Forelimb muscle (tissue), 1 donor: ENCODE measurements around the gene PRTN3. TPM values are rescaled to one million over a fixed set of nuclear protein-coding genes. Genes with fewer than 3 reads are reported as not detected.
"Not testable (repeated sequence)": the region's sequence is repeated elsewhere in the genome, so short reads cannot be mapped to it uniquely, and the experiment has no call there.

ENCODE experiments used
- DNase-seq: peaks from one replicate; pipeline ENCODE4 v3.0.0-alpha.2; 2013; ENCODE audit warnings: low read depth
- polyA plus RNA-seq: library from polyadenylated mRNA; unstranded; fragments of 120-200 nt; gene quantifications from one replicate; pipeline ENCODE4 v1.2.1, GENCODE V29; 2013; ENCODE audit not compliant: insufficient read length

Gene PRTN3
- polyA plus RNA-seq, 1 donor, result 2.6 TPM

DNA sequence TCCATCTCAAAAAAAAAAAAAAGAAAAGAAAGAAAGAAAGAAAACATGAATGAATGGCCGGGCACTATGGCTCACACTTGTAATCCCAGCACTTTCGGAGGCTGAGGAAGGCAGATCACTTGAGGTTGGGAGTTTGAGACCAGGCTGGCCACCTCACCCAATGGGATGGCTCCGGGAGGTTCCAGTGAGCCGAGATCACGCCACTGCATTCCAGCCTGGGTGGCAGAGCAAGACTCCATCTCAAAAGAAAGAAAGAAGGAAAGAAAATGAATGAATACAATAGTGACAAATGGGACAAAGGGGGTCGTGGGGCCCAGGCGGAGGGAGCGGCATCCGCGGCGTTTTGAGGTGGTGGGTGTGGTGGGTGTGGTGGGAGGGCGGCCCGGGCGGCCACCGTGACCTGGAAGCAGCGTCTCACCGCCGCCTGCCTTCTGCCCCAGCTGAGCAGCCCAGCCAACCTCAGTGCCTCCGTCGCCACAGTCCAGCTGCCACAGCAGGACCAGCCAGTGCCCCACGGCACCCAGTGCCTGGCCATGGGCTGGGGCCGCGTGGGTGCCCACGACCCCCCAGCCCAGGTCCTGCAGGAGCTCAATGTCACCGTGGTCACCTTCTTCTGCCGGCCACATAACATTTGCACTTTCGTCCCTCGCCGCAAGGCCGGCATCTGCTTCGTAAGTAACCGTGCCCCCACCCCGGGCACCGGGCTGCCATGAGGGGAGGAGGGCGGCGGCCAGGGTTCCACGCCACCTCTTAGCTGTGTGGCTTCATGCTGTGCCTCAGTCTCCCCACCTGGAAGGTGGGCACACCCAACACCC, 5.1 kb downstream of the PRTN3 start:
- no peak for DNase-seq

DNA sequence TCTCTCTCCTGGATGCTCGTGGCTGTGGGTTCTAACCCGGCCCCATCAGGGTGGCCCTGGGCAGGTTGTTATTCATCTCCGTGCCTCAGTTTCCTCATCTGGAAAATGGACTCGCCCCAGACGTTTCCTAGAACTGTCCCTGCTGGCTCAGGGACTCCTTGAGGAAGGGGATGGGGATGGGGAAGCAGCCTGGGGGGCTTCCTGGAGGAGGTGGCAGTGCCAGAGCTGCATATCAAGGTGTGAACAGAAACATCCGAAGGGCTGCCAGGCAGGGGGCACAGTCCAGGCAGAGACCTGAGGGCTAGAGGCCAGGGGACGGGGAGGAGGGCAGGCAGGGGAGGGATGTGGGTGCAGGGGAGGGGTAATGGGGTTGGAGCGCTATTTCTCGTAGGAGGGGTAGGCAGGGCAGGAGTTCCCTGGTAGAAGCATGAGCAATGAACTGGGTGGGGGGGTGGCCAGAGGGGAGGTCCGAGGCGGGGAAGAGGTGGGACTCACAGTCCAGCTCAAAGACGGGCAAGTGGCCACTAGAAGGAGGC, 7.7 kb downstream of the PRTN3 start:
- no peak for DNase-seq

- DNase-seq, result not testable (repeated sequence)
Observed at GRCh38 chr19:849195-849594, 8.4 kb downstream of the PRTN3 start.

DNA sequence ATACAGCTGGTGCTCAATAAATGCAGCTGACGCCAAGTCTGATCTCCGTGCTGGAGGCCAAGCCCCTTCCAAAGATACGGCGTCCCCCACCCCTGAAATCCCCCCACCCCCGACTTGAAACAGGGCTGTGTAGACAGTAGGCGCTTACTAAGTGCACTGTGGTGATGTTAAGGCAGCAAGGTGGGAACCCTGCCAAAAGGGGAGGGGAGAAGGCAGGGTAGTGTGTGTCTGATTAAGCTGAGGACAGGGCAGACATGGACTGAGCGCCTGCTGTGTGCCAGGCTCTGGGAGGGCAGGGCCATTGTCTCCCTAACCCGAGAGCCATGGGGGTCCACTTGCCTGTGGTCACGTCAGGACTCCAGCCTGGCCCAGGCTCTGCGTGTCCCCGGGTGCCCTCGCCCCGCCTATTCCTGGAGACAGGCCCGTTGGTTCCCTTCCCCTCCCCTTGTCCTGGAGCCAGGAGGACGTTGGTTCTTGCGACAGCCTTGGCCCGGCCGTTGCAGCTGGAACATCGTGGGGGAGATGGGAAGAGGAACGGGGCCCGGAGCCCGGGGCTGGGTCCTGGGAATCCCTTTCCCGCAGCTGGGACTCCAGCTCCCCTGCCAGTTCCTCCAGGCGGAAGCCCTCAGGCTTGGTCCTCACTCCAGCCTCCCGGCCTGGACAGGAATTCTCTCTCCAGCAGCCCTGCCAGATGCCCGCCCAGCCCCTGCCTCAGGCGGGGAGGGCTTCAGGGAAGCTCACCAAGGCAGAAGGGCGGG, 9.6 kb downstream of the PRTN3 start:
- no peak for DNase-seq

DNA sequence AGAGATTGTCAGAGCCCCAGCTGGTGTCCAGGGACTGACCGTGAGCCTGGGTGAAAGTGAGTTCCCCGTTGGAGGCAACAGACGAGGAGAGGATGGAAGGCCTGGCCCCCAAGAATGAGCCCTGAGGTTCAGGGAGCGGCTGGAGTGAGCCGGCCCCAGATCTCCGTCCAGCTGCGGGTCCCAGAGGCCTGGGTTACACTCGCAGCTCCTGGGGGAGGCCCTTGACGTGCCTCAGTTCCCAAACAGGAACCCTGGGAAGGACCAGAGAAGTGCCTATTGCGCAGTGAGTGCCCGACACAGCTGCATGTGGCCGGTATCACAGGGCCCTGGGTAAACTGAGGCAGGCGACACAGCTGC, 10.2 kb downstream of the PRTN3 start:
- no peak for DNase-seq

GRCh38 chr19:852136-853013, 11.6 kb downstream of the PRTN3 start, which contains the start of gene ELANE:
Gene ELANE, plus strand, starts transcription at chr19:852303. Its CDS starts 26 bp downstream, at chr19:852329.
- no peak for DNase-seq

DNA sequence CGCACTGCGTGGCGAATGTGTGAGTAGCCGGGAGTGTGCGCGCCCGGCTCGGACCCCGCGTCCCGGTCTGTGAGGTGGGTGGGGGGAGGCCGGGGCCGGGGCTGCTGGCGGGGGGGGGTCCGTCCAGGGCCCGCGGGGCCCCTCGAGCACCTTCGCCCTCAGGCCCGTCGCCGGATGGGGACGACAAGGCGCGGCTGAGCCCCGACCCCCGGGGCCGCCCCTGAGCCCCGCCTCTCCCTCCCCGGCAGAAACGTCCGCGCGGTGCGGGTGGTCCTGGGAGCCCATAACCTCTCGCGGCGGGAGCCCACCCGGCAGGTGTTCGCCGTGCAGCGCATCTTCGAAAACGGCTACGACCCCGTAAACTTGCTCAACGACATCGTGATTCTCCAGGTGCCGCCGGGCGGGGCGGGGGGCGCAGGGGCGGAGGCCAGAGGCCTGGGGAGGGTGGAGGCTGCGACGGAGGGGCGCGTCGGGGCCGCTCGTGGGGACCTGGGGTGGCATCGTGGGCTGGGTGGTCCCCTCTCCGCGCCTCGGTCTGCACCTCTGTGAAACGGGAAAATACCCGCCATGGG, 12.3 kb downstream of the PRTN3 start:
- no peak for DNase-seq

- not testable (repeated sequence) for DNase-seq
Observed at GRCh38 chr19:853614-854220, 12.9 kb downstream of the PRTN3 start.

DNA sequence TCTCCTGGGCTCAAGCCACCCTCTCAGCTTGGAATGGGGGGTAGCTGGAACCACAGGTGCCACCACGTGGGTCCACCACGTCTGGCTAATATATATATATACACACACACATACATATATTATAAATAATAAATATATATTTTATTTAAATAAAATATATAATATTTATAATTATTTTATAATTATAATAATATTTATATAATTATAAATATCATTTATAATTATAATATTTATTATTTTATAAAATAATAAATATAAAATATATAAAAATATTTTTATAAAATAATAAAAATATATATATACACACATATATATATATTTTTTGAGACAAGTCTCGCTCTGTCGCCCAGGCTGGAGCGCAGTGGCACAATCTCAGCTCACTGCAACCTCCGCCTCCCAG, 13.8 kb downstream of the PRTN3 start:
- DNase-seq, result no peak

DNA sequence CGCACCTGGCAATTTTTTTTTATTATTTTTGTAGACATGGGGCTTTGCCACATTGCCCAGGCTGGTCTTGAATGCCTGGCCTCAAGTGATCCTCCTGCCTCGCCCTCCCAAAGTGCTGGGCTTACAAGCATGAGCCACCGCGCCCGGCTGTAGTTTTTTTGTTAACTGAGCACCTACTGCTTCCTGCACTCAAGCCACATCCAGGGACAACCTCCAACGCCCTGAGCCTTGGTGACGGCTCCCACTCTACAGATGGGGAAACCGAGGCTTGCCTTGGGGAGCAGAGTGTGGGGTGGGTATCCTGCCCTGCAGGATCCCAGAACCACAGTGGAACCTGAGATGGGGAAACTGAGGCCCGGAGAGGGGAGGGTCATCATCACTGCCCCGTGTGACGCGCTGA, 14.3 kb downstream of the PRTN3 start:
- DNase-seq, result no peak

DNA sequence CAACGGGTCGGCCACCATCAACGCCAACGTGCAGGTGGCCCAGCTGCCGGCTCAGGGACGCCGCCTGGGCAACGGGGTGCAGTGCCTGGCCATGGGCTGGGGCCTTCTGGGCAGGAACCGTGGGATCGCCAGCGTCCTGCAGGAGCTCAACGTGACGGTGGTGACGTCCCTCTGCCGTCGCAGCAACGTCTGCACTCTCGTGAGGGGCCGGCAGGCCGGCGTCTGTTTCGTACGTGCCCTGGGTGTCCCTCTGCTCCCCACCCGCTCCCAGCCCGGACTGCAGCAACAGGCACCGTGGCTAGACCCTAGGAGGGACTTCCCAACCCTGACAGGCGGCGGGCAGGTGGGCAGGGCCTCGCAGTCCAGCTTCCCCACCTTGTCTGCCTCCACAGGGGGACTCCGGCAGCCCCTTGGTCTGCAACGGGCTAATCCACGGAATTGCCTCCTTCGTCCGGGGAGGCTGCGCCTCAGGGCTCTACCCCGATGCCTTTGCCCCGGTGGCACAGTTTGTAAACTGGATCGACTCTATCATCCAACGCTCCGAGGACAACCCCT, 14.8 kb downstream of the PRTN3 start:
- no peak for DNase-seq

- DNase-seq, result no peak
Observed at GRCh38 chr19:858284-858683, 17.5 kb downstream of the PRTN3 start.

- no peak for DNase-seq
Observed at GRCh38 chr19:858868-859843, 18.4 kb downstream of the PRTN3 start, which contains the start of gene CFD. Gene CFD, plus strand, starts transcription at chr19:859664. Its CDS starts 26 bp downstream, at chr19:859690.

GRCh38 chr19:861141-861755, 20.4 kb downstream of the PRTN3 start:
- DNase-seq, result no peak

DNA sequence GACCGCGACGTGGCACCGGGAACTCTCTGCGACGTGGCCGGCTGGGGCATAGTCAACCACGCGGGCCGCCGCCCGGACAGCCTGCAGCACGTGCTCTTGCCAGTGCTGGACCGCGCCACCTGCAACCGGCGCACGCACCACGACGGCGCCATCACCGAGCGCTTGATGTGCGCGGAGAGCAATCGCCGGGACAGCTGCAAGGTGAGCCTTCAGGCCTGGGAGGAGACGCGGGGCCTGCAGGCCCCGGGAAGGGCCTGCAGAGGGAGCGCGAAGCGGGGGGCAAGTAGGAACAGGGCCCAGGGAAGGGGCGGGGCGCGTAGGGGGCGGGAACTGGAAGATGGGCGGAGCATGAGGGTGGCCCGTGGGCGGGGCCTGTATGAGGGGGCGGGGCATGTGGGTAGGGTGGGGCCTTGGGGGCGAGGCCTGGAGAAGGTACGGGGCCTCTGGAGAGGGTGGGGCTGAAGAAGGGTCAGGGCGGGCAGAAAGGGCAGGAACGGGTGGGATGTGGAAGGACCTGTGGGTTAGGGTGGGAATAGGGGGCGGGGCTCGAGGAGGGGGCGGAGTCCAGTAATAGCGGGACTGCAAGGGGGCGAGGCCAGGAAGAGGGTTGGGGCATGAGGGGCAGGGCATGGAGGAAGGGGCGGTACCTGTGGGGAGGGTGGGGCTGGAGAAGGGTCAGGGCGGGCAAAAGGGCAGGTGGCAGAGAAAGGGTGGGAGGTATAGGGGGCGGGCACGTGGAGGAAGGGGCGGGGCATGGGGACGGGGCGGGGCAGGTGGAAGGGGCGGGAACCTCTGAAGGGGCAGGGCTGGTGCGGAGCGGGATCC, 21.2 kb downstream of the PRTN3 start:
- DNase-seq, result no peak

- no peak for DNase-seq
Observed at GRCh38 chr19:862581-863314, 21.9 kb downstream of the PRTN3 start.

DNA sequence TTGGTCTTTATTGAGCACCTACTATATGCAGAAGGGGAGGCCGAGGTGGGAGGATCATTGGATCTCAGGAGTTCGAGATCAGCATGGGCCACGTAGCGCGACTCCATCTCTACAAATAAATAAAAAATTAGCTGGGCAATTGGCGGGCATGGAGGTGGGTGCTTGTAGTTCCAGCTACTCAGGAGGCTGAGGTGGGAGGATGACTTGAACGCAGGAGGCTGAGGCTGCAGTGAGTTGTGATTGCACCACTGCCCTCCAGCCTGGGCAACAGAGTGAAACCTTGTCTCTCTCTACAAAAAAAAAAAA, 22.5 kb downstream of the PRTN3 start:
- no peak for DNase-seq
